Measurements from ENCODE around the gene TMEFF1.
"Not testable (repeated sequence)": the region's sequence is repeated elsewhere in the genome, so short reads cannot be mapped to it uniquely, and the experiment has no call there.

The TMEFF1 gene

GRCh38 chr9:100498592-100498991 lies 25.6 kb downstream of the TMEFF1 start:
- DNase-seq = no peak

- no peak for DNase-seq
Measured at GRCh38 chr9:100499460-100499859, 26.5 kb downstream of the TMEFF1 start.

GRCh38 chr9:100499866-100500265 lies 26.9 kb downstream of the TMEFF1 start:
- no peak for DNase-seq

GRCh38 chr9:100505564-100506159 lies 32.7 kb downstream of the TMEFF1 start:
- DNase-seq = peak; percentile 52

- not testable (repeated sequence) for DNase-seq
Measured at GRCh38 chr9:100507350-100507749, 34.4 kb downstream of the TMEFF1 start.

GRCh38 chr9:100511205-100511604 lies 38.3 kb downstream of the TMEFF1 start:
- DNase-seq = no peak

- no peak for DNase-seq
Measured at GRCh38 chr9:100515578-100516494, 42.9 kb downstream of the TMEFF1 start.

- no peak for DNase-seq
Measured at GRCh38 chr9:100521282-100521681, 48.3 kb downstream of the TMEFF1 start.

GRCh38 chr9:100525563-100525962 lies 52.6 kb downstream of the TMEFF1 start:
- DNase-seq = peak; percentile 20

GRCh38 chr9:100527180-100527794 lies 54.3 kb downstream of the TMEFF1 start:
- not testable (repeated sequence) for DNase-seq

- DNase-seq = no peak
Measured at GRCh38 chr9:100534401-100534800, 61.5 kb downstream of the TMEFF1 start.

GRCh38 chr9:100540327-100540726 lies 67.4 kb downstream of the TMEFF1 start:
- no peak for DNase-seq

- peak; percentile 55 for DNase-seq
Measured at GRCh38 chr9:100549048-100549447, 76.1 kb downstream of the TMEFF1 start.

- no peak for DNase-seq
Measured at GRCh38 chr9:100554935-100555401, 82.0 kb downstream of the TMEFF1 start.

GRCh38 chr9:100555471-100555870 lies 82.5 kb downstream of the TMEFF1 start:
- DNase-seq = no peak

- DNase-seq = no peak
Measured at GRCh38 chr9:100557053-100557452, 84.1 kb downstream of the TMEFF1 start.

GRCh38 chr9:100561256-100561655 lies 88.3 kb downstream of the TMEFF1 start:
- no peak for DNase-seq

GRCh38 chr9:100567856-100568255 lies 94.9 kb downstream of the TMEFF1 start:
- no peak for DNase-seq

- no peak for DNase-seq
Measured at GRCh38 chr9:100573655-100574260, 100.8 kb downstream of the TMEFF1 start.

- no peak for DNase-seq
Measured at GRCh38 chr9:100575006-100575405, 102.1 kb downstream of the TMEFF1 start.

- no peak for DNase-seq
Measured at GRCh38 chr9:100575765-100576386, 102.9 kb downstream of the TMEFF1 start.

- no peak for DNase-seq
Measured at GRCh38 chr9:100577776-100578448, 105.0 kb downstream of the TMEFF1 start, which contains the start of gene CAVIN4. TSS of gene CAVIN4 (plus strand) at chr9:100578079. CDS start at chr9:100578144, 65 bp downstream.

Data from MV-4-11 (cell line).